ENCODE data around the gene PCYT2. TPM values are rescaled to one million over a fixed set of nuclear protein-coding genes. Genes with fewer than 3 reads are reported as not detected.

PCYT2 gene
- total and polyA plus RNA-seq, 10 of the 15 experiments (the other 5 are each of a cell fraction or from before 2014, with no cell fraction given), result 0.63 to 72.0 (median 45.0) TPM

DNA sequence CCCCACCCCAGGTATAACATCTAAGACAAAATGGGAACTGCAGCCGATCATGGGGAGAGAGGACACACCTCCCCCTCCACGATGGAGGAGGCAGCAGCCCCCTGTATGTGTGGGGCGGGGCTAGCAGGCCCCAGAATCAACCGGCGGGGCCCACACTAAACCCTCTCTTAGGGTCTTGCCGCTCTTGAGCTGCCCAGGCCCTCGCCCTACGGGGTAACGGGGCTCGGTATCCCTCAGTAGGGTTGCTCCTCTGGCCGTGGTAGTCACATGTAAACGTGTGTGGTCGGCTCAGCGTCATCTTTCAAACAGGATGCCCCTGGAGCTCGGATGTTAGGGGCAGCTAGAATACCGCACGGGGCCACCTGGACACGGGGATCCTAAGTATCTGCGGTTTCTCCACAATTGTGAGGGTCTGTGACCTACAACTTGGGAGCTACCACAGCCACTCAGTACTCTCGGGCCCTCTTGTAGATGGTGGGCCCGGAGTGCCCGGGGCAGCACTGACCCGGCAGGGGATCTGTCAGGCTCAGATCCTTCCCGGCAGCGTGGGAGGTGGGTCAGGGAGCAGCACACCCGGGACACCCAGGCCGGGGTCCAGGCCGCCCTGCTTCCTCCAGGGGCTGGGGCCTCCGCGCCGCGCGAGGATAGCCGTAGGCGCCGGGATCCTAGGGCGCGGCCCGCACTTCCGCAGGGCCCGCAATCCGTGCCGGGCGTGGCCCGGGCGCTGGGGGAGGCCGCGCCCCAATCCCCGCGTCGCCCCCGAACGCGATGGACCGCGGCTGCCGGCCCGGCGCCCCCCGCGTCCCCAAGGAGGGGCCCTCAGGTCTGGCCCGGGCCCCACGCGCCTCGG is 40.8 kb downstream of the PCYT2 start:
- Histone ChIP-seq H2AFZ (ENCODE audit: control insufficient read depth, low read depth, low read length) (no peak overlapping the region), H3K27ac (ENCODE audit: control insufficient read depth, insufficient read depth) (peak overlapping the region; percentile 83), H3K36me3 (ENCODE audit: control insufficient read depth in 2 of 2, insufficient read depth in 2 of 2, low read length in 1 of 2) (peaks cover 1 to 24% of the 10 kb centered on the region in 2 experiments; a peak in 2 of 4 replicates), H3K4me2 (ENCODE audit: control insufficient read depth, insufficient read depth) (peak overlapping the region; percentile 81), H3K4me1 (ENCODE audit: control insufficient read depth, insufficient read depth, low read length) (0 out of 2 replicates have a peak, but pooled peaks cover 8% of the 10 kb centered on the region), H4K20me1 (ENCODE audit: control insufficient read depth, insufficient read depth) (0 out of 2 replicates have a peak, but pooled peaks cover 3% of the 10 kb centered on the region), H3K9ac (ENCODE audit: control insufficient read depth, insufficient read depth, low read length) (peak overlapping the region; percentile 91), H3K27me3 (replicated peaks in 1 of 2; ENCODE audit: control insufficient read depth in 2 of 2, insufficient read depth in 2 of 2, low read length in 1 of 2) (no peaks in the 10 kb centered on the region), H3K9me3 (replicated peaks; ENCODE audit: control insufficient read depth, insufficient read depth, low read length) (no peaks in the 10 kb centered on the region), H3K4me3 (peak overlapping the region; percentile 95), H3K79me2 (ENCODE audit: control insufficient read depth, insufficient read depth, low read length) (peaks cover 47% of the 10 kb centered on the region)
- ChIA-PET SMC1A (ENCODE audit: uncharacterized antibody, unreplicated experiment) (interaction anchor here (0.8 to 1.7 kb wide), 4 partner anchors 9 to 43 kb away, joined by 3 to 7 read pairs (median 5); partner anchors contain the start of gene ANAPC11), POLR2A (interaction anchor here (0.5 to 3.5 kb wide), 12 partner anchors 8 to 623 kb away, joined by 3 to 26 read pairs (median 6); partner anchors contain the start of genes ALYREF, ANAPC11, FASN and MCRIP1), RAD21 (ENCODE audit: unreplicated experiment) (interaction anchor here (1.0 to 2.1 kb wide), 4 partner anchors 9 to 56 kb away, joined by 3 to 8 read pairs (median 4); partner anchors contain the start of genes ALYREF and ANAPC11), CTCF (interaction anchor here (0.5 to 2.5 kb wide), 16 partner anchors 9 to 167 kb away, joined by 3 to 10 read pairs (median 5); partner anchors contain the start of genes DCXR, MAFG and P4HB)
- DNase-seq (ENCODE audit: low read depth, low spot score), result no peak
- in situ Hi-C loops (cut with MboI) (no loop called here), intact Hi-C loops (cut with micrococcal nuclease; ENCODE audit: unreplicated experiment) (loop anchor here (5.0 kb wide), 1 partner anchor 57 kb away; the partner anchor contains the start of gene MAFG)
- ATAC-seq, result peak; percentile 24
- no TSS peak for BruUV-seq (replicated peaks)
- FAIRE-seq, result peak; percentile 35
- WGBS (ENCODE audit: insufficient coverage, insufficient replicate concordance, low lambda C conversion rate, missing lambda C conversion rate), result under 1% methylated on average over 51 of the region's 65 CpGs
- TF ChIP-seq E2F4 (IDR thresholded peaks at IDR 0.05; ENCODE audit: low read depth, low read length) (no peak), SMARCA5 (IDR thresholded peaks at IDR 0.05) (peak; percentile 45; the same call in 1 of the 2 replicates), GATAD2B (conservative IDR thresholded peaks at IDR 0.05; ENCODE audit: low read depth) (no peak; the same call in 1 of the 2 replicates), MTA2 (IDR thresholded peaks at IDR 0.05; ENCODE audit: low read depth) (no peak), ZBED1 (IDR thresholded peaks at IDR 0.05; ENCODE audit: borderline replicate concordance) (no peak), E2F8 (IDR thresholded peaks at IDR 0.05; ENCODE audit: low read depth, partially characterized antibody) (no peak), KLF5 (IDR thresholded peaks at IDR 0.05; ENCODE audit: partially characterized antibody) (no peak), SMAD5 (IDR thresholded peaks at IDR 0.05; ENCODE audit: low read depth) (no peak), ZNF592 (IDR thresholded peaks at IDR 0.05) (no peak)

Data from GM12878 (cell line).